ENCODE results near the gene GABRG2.

Gene GABRG2

DNA sequence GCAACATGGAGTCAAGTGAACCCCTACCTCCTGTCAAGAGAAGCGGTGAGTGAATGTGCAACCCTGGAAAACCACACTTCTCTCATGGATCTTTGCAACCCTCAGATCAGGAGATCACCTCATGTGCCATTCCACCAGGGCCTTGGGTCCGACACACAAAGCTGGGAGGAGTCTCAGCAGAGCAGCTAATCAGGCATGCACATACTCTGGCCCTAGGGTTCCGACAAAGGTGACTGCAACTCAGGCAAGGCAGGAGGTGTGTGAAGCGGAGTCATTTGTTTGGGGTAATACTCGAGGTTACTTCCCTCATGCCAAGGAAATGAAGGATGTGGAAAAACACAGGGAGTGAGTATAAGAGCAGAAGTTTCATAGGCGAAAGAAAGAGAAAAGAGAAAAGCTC lies 96.1 kb downstream of the GABRG2 start:
- H3K27me3 ChIP-seq (ENCODE audit: insufficient read depth, poor library complexity, severe bottlenecking) = no peaks in the 10 kb centered on the region
- no peak for DNase-seq (ENCODE audit: low read depth in 1 of 2, low spot score in 1 of 2)
- H3K4me3 ChIP-seq (replicated peaks; ENCODE audit: insufficient read depth, low read length) = no peak overlapping the region
- TF ChIP-seq SPI1 (IDR thresholded peaks at IDR 0.05; ENCODE audit: borderline replicate concordance, low read depth) (no peak), POLR2AphosphoS5 (IDR thresholded peaks at IDR 0.05; ENCODE audit: low read depth) (no peak), GABPA (IDR thresholded peaks at IDR 0.05; ENCODE audit: low read depth) (no peak)
- TF ChIP-seq, protein P1, sequence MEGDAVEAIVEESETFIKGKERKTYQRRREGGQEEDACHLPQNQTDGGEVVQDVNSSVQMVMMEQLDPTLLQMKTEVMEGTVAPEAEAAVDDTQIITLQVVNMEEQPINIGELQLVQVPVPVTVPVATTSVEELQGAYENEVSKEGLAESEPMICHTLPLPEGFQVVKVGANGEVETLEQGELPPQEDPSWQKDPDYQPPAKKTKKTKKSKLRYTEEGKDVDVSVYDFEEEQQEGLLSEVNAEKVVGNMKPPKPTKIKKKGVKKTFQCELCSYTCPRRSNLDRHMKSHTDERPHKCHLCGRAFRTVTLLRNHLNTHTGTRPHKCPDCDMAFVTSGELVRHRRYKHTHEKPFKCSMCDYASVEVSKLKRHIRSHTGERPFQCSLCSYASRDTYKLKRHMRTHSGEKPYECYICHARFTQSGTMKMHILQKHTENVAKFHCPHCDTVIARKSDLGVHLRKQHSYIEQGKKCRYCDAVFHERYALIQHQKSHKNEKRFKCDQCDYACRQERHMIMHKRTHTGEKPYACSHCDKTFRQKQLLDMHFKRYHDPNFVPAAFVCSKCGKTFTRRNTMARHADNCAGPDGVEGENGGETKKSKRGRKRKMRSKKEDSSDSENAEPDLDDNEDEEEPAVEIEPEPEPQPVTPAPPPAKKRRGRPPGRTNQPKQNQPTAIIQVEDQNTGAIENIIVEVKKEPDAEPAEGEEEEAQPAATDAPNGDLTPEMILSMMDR (IDR thresholded peaks at IDR 0.05; ENCODE audit: insufficient read depth, low read length) = no peak
- no peak overlapping the region for H3K27ac ChIP-seq (replicated peaks)

GRCh38 chr5:162174358-162174974 lies 106.9 kb downstream of the GABRG2 start:
- TF ChIP-seq GABPA (IDR thresholded peaks at IDR 0.05; ENCODE audit: low read depth) = no peak
- TF ChIP-seq, protein P1 (IDR thresholded peaks at IDR 0.05; ENCODE audit: insufficient read depth, low read length) = no peak
- TF ChIP-seq SPI1 (IDR thresholded peaks at IDR 0.05; ENCODE audit: borderline replicate concordance, low read depth) = no peak
- TF ChIP-seq, protein P2, sequence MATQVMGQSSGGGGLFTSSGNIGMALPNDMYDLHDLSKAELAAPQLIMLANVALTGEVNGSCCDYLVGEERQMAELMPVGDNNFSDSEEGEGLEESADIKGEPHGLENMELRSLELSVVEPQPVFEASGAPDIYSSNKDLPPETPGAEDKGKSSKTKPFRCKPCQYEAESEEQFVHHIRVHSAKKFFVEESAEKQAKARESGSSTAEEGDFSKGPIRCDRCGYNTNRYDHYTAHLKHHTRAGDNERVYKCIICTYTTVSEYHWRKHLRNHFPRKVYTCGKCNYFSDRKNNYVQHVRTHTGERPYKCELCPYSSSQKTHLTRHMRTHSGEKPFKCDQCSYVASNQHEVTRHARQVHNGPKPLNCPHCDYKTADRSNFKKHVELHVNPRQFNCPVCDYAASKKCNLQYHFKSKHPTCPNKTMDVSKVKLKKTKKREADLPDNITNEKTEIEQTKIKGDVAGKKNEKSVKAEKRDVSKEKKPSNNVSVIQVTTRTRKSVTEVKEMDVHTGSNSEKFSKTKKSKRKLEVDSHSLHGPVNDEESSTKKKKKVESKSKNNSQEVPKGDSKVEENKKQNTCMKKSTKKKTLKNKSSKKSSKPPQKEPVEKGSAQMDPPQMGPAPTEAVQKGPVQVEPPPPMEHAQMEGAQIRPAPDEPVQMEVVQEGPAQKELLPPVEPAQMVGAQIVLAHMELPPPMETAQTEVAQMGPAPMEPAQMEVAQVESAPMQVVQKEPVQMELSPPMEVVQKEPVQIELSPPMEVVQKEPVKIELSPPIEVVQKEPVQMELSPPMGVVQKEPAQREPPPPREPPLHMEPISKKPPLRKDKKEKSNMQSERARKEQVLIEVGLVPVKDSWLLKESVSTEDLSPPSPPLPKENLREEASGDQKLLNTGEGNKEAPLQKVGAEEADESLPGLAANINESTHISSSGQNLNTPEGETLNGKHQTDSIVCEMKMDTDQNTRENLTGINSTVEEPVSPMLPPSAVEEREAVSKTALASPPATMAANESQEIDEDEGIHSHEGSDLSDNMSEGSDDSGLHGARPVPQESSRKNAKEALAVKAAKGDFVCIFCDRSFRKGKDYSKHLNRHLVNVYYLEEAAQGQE (IDR thresholded peaks at IDR 0.05; ENCODE audit: insufficient replicate concordance, low read depth) = no peak
- TF ChIP-seq POLR2AphosphoS5 (IDR thresholded peaks at IDR 0.05; ENCODE audit: low read depth) = no peak
- no peak overlapping the region for H3K27ac ChIP-seq (replicated peaks)
- H3K4me3 ChIP-seq (replicated peaks; ENCODE audit: insufficient read depth, low read length) = no peak overlapping the region
- no peaks in the 10 kb centered on the region for H3K27me3 ChIP-seq (ENCODE audit: insufficient read depth, poor library complexity, severe bottlenecking)
- DNase-seq (ENCODE audit: low read depth in 1 of 2, low spot score in 1 of 2) = no peak

GRCh38 chr5:162187371-162187770 lies 119.8 kb downstream of the GABRG2 start:
- Histone ChIP-seq H3K27ac (replicated peaks) (no peak overlapping the region), H3K4me3 (replicated peaks; ENCODE audit: insufficient read depth, low read length) (no peak overlapping the region), H3K27me3 (ENCODE audit: insufficient read depth, poor library complexity, severe bottlenecking) (no peaks in the 10 kb centered on the region)
- no peak for TF ChIP-seq SPI1 (IDR thresholded peaks at IDR 0.05; ENCODE audit: borderline replicate concordance, low read depth)
- no peak for DNase-seq (ENCODE audit: low read depth in 1 of 2, low spot score in 1 of 2)

DNA sequence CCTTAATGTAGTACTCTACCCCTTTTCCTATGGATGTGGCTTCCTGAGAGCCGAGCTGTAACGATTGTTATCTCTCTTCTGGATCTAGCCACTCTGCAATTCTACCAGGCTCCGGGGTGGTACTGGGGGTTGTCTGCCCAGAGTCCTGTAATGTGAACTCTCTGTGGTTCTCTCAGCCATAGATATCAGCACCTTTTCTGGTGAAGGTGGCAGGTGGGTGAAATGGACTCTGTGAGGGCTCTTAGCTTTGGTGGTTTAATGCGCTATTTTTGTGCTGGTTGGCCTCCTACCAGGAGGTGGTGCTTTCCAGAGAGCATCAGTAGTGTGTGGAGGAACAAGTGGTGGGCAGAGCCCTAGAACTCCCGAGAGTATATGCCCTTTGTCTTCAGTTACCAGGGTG lies 122.1 kb downstream of the GABRG2 start:
- Histone ChIP-seq H3K4me3 (replicated peaks; ENCODE audit: insufficient read depth, low read length) (no peak overlapping the region), H3K27ac (replicated peaks) (no peak overlapping the region), H3K27me3 (ENCODE audit: insufficient read depth, poor library complexity, severe bottlenecking) (no peaks in the 10 kb centered on the region)
- TF ChIP-seq, protein P2 (IDR thresholded peaks at IDR 0.05; ENCODE audit: insufficient replicate concordance, low read depth) = no peak
- TF ChIP-seq SPI1 (IDR thresholded peaks at IDR 0.05; ENCODE audit: borderline replicate concordance, low read depth) (no peak), GABPA (IDR thresholded peaks at IDR 0.05; ENCODE audit: low read depth) (no peak), POLR2AphosphoS5 (IDR thresholded peaks at IDR 0.05; ENCODE audit: low read depth) (no peak)
- TF ChIP-seq, protein P1 (IDR thresholded peaks at IDR 0.05; ENCODE audit: insufficient read depth, low read length) = no peak
- DNase-seq (ENCODE audit: low read depth in 1 of 2, low spot score in 1 of 2) = no peak

Data from HL-60 (cell line).